Measurements from ENCODE around the gene ABCC4. TPM values are rescaled to one million over a fixed set of nuclear protein-coding genes. Genes with fewer than 3 reads are reported as not detected.

Gene ABCC4
- total and polyA plus RNA-seq, 2 donors from 2014 or later: 11.3 to 52.4 TPM

DNA sequence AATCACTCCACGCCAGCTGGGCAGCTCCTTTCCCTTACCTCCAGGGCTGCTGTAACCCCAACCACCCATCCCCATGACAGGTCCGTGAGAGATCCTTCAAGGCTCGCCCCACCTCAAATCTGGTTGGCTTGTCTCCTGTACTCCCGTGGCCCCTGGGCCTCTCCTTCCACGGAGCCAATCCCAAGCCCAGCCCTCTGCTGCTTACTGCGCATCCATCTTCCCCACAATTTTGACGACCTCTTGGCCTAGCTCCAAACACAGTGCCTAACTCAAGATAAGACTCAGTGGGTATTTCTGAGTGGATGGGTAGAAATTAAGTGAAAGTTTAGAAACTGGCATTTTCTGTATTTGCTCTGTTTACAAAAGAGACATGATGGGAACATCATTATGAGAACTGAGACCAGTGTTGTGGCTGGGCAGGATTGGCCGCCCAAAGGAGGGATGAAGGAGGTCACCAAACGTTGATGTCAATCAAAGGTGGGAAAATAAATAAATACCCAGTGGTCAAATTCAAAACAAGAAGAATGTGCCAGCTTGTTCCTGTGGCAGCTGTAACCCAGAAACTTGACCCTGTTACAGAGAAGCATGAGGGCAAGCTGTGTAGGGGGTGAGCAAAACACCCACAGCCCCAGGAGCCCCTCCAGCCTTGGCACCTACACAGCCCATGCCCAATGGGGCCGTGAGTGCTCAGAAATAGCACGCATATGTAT, 162.2 kb downstream of the ABCC4 start:
- intact Hi-C loops (cut with DNase I): no loop called here
- H3K4me3 ChIP-seq (ENCODE audit: low read length in 3 of 3): no peak overlapping the region
- no peak overlapping the region for H3K27ac ChIP-seq (ENCODE audit: low read depth in 2 of 2, low read length in 2 of 2)
- FAIRE-seq (no peak), DNase-seq (no peak)
- H3K9me3 ChIP-seq (ENCODE audit: control insufficient read depth in 2 of 3, insufficient read depth in 1 of 3, low read length in 3 of 3): no peaks in the 10 kb centered on the region
- no peak overlapping the region for H3K9ac ChIP-seq (ENCODE audit: low read length in 3 of 3)
- TF ChIP-seq CTCF (IDR thresholded peaks at IDR 0.05; ENCODE audit: borderline replicate concordance, extremely low read depth, insufficient read depth): no peak
- no peaks in the 10 kb centered on the region for H3K27me3 ChIP-seq (ENCODE audit: control insufficient read depth, insufficient read depth, low read length)
- H3K36me3 ChIP-seq (ENCODE audit: control insufficient read depth in 2 of 3, insufficient read depth in 3 of 3, low read length in 3 of 3): peaks cover 0 to 3% (median 2%) of the 10 kb centered on the region in 3 donors
- H3K4me1 ChIP-seq (ENCODE audit: control insufficient read depth in 2 of 3, insufficient read depth in 2 of 3, low read depth in 1 of 3, low read length in 3 of 3): no peaks in the 10 kb centered on the region

- H3K36me3 ChIP-seq (ENCODE audit: control insufficient read depth in 2 of 3, insufficient read depth in 3 of 3, low read length in 3 of 3): peaks cover 0 to 3% (median 2%) of the 10 kb centered on the region in 3 donors
- no peak overlapping the region for H3K9ac ChIP-seq (ENCODE audit: low read length in 3 of 3)
- no peak overlapping the region for H3K27ac ChIP-seq (ENCODE audit: low read depth in 2 of 2, low read length in 2 of 2)
- intact Hi-C loops (cut with DNase I): no loop called here
- H3K27me3 ChIP-seq (ENCODE audit: control insufficient read depth, insufficient read depth, low read length): no peaks in the 10 kb centered on the region
- H3K4me1 ChIP-seq (ENCODE audit: control insufficient read depth in 2 of 3, insufficient read depth in 2 of 3, low read depth in 1 of 3, low read length in 3 of 3): no peaks in the 10 kb centered on the region
- TF ChIP-seq CTCF (IDR thresholded peaks at IDR 0.05; ENCODE audit: borderline replicate concordance, extremely low read depth, insufficient read depth): no peak
- H3K9me3 ChIP-seq (ENCODE audit: control insufficient read depth in 2 of 3, insufficient read depth in 1 of 3, low read length in 3 of 3): no peaks in the 10 kb centered on the region
- H3K4me3 ChIP-seq (ENCODE audit: low read length in 3 of 3): no peak overlapping the region
- DNase-seq (no peak), FAIRE-seq (no peak)
Observed at GRCh38 chr13:95137096-95137495, 164.2 kb downstream of the ABCC4 start.

GRCh38 chr13:95136638-95137037, 164.6 kb downstream of the ABCC4 start:
- TF ChIP-seq CTCF (IDR thresholded peaks at IDR 0.05; ENCODE audit: borderline replicate concordance, extremely low read depth, insufficient read depth): no peak
- Histone ChIP-seq H3K9me3 (ENCODE audit: control insufficient read depth in 2 of 3, insufficient read depth in 1 of 3, low read length in 3 of 3) (no peaks in the 10 kb centered on the region), H3K4me1 (ENCODE audit: control insufficient read depth in 2 of 3, insufficient read depth in 2 of 3, low read depth in 1 of 3, low read length in 3 of 3) (no peaks in the 10 kb centered on the region), H3K27ac (ENCODE audit: low read depth in 2 of 2, low read length in 2 of 2) (no peak overlapping the region), H3K4me3 (ENCODE audit: low read length in 3 of 3) (no peak overlapping the region), H3K27me3 (ENCODE audit: control insufficient read depth, insufficient read depth, low read length) (no peaks in the 10 kb centered on the region), H3K9ac (ENCODE audit: low read length in 3 of 3) (no peak overlapping the region), H3K36me3 (ENCODE audit: control insufficient read depth in 2 of 3, insufficient read depth in 3 of 3, low read length in 3 of 3) (peaks cover 0 to 3% (median 2%) of the 10 kb centered on the region in 3 donors)
- FAIRE-seq: no peak
- intact Hi-C loops (cut with DNase I): no loop called here
- no peak for DNase-seq

Data from kidney (tissue), 14 donors.